WERI-Rb-1 (cell line): ENCODE data around the gene KBTBD13.
"Not testable (repeated sequence)": the region's sequence is repeated elsewhere in the genome, so short reads cannot be mapped to it uniquely, and the experiment has no call there.

Experiments
- DNase-seq: peaks from one replicate; pipeline ENCODE4 v3.0.0-alpha.2; 2020
- H3K27ac ChIP-seq: fragments of 250-450 bp; sonication (Bioruptor Pico); 2 replicates; pipeline ENCODE4 v1.5.1; 2020; ENCODE audit warnings: mild to moderate bottlenecking, moderate library complexity
- H3K27me3 ChIP-seq: fragments of 250-450 bp; sonication (Bioruptor Pico); 2 replicates; pipeline ENCODE4 v1.5.1; 2021; ENCODE audit warnings: mild to moderate bottlenecking, low read depth, moderate library complexity; ENCODE audit not compliant: insufficient read depth, severe bottlenecking
- H3K36me3 ChIP-seq: fragments of 250-450 bp; sonication (Bioruptor Pico); 2 replicates; pipeline ENCODE4 v1.5.1; 2020; ENCODE audit warnings: mild to moderate bottlenecking, moderate library complexity
- H3K4me3 ChIP-seq: 2 replicates; pipeline ENCODE4 v1.5.1; 2011; ENCODE audit warnings: low read depth, mild to moderate bottlenecking, control low read depth, low read length
- H3K9me3 ChIP-seq: fragments of 250-450 bp; sonication (Bioruptor Pico); 2 replicates; pipeline ENCODE4 v1.5.1; 2021; ENCODE audit warnings: mild to moderate bottlenecking, moderate library complexity; ENCODE audit not compliant: severe bottlenecking
- CTCF ChIP-seq: IDR thresholded peaks from 2 replicates; pipeline ENCODE4 v1.5.1; 2011; ENCODE audit warnings: low read depth, mild to moderate bottlenecking, control low read depth, inconsistent platforms, low read length

Gene KBTBD13

GRCh38 chr15:65091946-65092770, 15.6 kb downstream of the KBTBD13 start:
- no peaks in the 10 kb centered on the region for H3K36me3 ChIP-seq
- H3K4me3 ChIP-seq = no peak overlapping the region
- no peaks in the 10 kb centered on the region for H3K27me3 ChIP-seq
- H3K27ac ChIP-seq = no peak overlapping the region
- no peak for TF ChIP-seq CTCF
- DNase-seq = no peak
- no peaks in the 10 kb centered on the region for H3K9me3 ChIP-seq

DNA sequence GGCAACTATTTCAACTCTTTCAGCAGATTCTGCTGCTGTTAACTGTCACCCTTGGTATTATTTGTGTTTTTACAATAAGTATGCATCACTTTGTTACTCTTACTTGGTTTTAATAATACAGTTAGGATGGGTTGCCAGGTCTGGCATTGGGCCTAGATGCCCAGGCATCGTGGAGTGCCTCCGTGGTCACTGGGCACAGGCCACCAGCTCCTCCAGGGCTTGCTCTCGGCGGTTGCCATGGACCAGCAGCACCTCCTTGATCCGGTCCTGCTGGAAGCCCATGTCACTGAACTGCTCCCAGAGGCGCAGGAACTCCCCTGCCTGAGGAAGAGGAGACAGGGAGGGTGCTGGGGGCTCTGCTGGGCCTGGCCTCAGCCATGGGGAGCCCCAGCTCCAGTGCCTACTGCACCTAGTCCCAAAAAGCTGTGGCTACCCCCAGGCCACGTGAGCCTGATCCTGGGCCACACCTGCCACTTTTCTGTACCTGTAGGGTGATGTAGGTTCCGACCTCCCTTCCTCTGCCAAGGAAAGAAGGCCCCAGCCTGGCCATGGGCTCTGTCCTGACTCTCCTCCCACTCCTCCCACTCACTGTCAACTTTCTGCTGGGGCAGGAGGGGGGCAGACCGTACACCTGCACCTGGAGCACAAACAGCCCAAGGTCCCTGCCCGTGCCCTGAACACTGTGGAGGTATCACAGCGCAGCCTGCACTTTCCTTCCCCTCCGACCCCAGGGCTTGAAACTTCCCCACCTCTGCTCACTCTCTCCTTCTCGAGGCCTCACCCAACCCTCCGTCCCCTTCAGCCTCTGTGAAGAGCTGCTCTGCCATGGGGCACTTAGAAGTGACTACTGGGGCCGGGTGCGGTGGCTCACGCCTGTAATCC, 16.6 kb downstream of the KBTBD13 start:
- no peak for TF ChIP-seq CTCF
- H3K27ac ChIP-seq = no peak overlapping the region

GRCh38 chr15:65093793-65094170, 17.2 kb downstream of the KBTBD13 start:
- H3K36me3 ChIP-seq, H3K4me3 ChIP-seq, H3K9me3 ChIP-seq, DNase-seq, H3K27me3 ChIP-seq, H3K27ac ChIP-seq: not testable (repeated sequence)

More for the DNA sequence above, 16.6 kb downstream of the KBTBD13 start:
- Histone ChIP-seq H3K36me3 (no peaks in the 10 kb centered on the region), H3K9me3 (no peaks in the 10 kb centered on the region), H3K4me3 (no peak overlapping the region), H3K27me3 (no peaks in the 10 kb centered on the region)
- DNase-seq = no peak

GRCh38 chr15:65094294-65094995, 17.9 kb downstream of the KBTBD13 start:
- Histone ChIP-seq H3K4me3 (no peak overlapping the region), H3K36me3 (peaks cover 4% of the 10 kb centered on the region), H3K27ac (no peak overlapping the region), H3K9me3 (no peaks in the 10 kb centered on the region), H3K27me3 (no peaks in the 10 kb centered on the region)
- no peak for TF ChIP-seq CTCF
- no peak for DNase-seq

- Histone ChIP-seq H3K4me3 (no peak overlapping the region), H3K36me3 (peaks cover 4% of the 10 kb centered on the region), H3K27me3 (no peaks in the 10 kb centered on the region), H3K9me3 (no peaks in the 10 kb centered on the region), H3K27ac (no peak overlapping the region)
- DNase-seq = no peak
- TF ChIP-seq CTCF = no peak
Measured at GRCh38 chr15:65095011-65095746, 18.6 kb downstream of the KBTBD13 start.
